ENCODE data around the gene DNM3.
"Not testable (repeated sequence)": the region's sequence is repeated elsewhere in the genome, so short reads cannot be mapped to it uniquely, and the experiment has no call there.

The DNM3 gene

DNA sequence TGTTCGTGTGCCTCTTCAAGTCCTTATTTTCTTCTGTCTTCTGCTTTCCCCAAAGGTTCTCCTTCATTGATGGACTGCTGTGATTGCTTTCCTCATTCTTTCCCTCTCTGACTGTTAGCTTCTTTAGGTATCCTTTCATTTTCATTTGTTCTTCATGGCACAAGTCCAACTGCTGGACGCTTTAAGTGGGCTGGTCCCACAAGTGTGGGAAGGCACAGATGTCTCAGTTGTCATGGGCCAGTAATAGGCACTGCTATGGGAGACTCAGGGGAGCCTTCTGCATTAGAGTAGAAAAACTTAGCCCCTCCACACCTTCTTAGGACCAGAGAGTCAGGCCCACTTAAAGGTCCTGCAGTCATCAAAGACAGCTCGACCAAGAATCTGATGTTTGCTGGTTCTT is 456.8 kb downstream of the DNM3 start:
- Histone ChIP-seq H3K27ac (ENCODE audit: poor library complexity, severe bottlenecking) (no peak overlapping the region), H3K4me1 (ENCODE audit: insufficient read depth, poor library complexity, severe bottlenecking) (no peaks in the 10 kb centered on the region), H3K9me3 (ENCODE audit: severe bottlenecking) (no peaks in the 10 kb centered on the region), H3K4me3 (ENCODE audit: severe bottlenecking) (no peak overlapping the region), H3K36me3 (ENCODE audit: low read depth) (no peaks in the 10 kb centered on the region), H3K27me3 (ENCODE audit: insufficient read depth, poor library complexity, severe bottlenecking) (no peaks in the 10 kb centered on the region)
- ATAC-seq (ENCODE audit: low read depth) (no peak), DNase-seq (ENCODE audit: low spot score) (no peak)
- TF ChIP-seq, protein P1, sequence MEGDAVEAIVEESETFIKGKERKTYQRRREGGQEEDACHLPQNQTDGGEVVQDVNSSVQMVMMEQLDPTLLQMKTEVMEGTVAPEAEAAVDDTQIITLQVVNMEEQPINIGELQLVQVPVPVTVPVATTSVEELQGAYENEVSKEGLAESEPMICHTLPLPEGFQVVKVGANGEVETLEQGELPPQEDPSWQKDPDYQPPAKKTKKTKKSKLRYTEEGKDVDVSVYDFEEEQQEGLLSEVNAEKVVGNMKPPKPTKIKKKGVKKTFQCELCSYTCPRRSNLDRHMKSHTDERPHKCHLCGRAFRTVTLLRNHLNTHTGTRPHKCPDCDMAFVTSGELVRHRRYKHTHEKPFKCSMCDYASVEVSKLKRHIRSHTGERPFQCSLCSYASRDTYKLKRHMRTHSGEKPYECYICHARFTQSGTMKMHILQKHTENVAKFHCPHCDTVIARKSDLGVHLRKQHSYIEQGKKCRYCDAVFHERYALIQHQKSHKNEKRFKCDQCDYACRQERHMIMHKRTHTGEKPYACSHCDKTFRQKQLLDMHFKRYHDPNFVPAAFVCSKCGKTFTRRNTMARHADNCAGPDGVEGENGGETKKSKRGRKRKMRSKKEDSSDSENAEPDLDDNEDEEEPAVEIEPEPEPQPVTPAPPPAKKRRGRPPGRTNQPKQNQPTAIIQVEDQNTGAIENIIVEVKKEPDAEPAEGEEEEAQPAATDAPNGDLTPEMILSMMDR (IDR thresholded peaks at IDR 0.05; ENCODE audit: poor library complexity, severe bottlenecking) = no peak

DNA sequence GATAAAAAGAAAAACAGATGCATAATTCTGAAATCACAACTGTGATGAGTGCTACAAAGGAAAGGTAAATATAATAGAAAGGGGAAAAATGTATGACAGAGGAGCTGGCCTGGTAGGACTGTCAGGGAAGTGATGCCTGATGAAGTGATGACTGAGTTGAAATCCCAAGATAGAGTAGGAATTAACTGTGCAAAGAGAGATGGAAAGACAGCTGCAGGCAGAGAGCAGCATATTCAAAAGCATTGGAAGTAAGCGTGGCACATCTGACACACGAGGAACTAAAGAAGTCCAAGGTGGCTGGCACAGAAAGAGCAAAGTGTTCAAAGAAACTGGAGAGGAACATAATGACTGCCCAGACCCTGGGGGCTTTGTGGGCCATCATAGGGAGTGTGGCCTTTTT is 457.6 kb downstream of the DNM3 start:
- Histone ChIP-seq H3K27me3 (ENCODE audit: insufficient read depth, poor library complexity, severe bottlenecking) (no peaks in the 10 kb centered on the region), H3K4me1 (ENCODE audit: insufficient read depth, poor library complexity, severe bottlenecking) (no peaks in the 10 kb centered on the region), H3K27ac (ENCODE audit: poor library complexity, severe bottlenecking) (no peak overlapping the region), H3K4me3 (ENCODE audit: severe bottlenecking) (no peak overlapping the region), H3K9me3 (ENCODE audit: severe bottlenecking) (no peaks in the 10 kb centered on the region), H3K36me3 (ENCODE audit: low read depth) (no peaks in the 10 kb centered on the region)
- TF ChIP-seq, protein P1 (IDR thresholded peaks at IDR 0.05; ENCODE audit: poor library complexity, severe bottlenecking) = no peak
- ATAC-seq (ENCODE audit: low read depth) (no peak), DNase-seq (ENCODE audit: low spot score) (no peak)

DNA sequence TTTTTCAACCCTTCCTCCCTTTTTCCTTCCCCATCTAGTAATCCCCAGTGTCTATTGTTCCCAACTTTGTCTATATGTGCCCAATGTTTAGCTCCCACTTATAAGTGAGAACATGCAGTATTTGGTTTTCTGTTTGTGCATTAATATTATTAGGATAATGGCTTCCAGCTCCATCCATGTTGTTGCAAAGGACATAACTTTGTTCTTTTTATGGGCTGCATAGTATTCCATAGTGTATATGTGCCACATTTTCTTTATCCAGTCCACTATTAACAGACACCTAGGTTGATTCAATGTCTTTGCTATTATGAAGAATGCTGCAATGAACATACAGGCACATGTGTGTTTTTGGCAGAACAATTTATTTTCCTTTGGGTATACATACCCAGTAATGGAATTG is 458.2 kb downstream of the DNM3 start:
- ATAC-seq (ENCODE audit: low read depth) = no peak
- TF ChIP-seq, protein P1 (IDR thresholded peaks at IDR 0.05; ENCODE audit: poor library complexity, severe bottlenecking) = no peak
- H3K4me1 ChIP-seq (ENCODE audit: insufficient read depth, poor library complexity, severe bottlenecking) = no peaks in the 10 kb centered on the region

DNA sequence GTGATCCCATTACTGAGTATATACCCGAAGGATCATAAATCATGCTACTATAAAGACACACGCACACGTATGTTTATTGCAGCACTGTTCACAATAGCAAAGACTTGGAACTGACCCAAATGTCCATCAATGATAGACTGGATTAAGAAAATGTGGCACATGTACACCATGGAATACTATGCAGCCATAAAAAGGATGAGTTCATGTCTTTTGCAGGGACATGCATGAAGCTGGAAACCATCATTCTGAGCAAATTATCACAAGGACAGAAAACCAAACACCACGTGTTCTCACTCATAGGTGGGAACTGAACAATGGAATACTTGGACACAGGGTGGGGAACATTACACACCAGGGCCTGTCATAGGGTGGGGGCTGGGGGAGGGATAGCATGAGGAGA is 466.2 kb downstream of the DNM3 start:
- not testable (repeated sequence) for H3K9me3 ChIP-seq (ENCODE audit: severe bottlenecking); DNase-seq (ENCODE audit: low spot score); H3K36me3 ChIP-seq (ENCODE audit: low read depth); H3K27ac ChIP-seq (ENCODE audit: poor library complexity, severe bottlenecking); H3K4me1 ChIP-seq (ENCODE audit: insufficient read depth, poor library complexity, severe bottlenecking); H3K4me3 ChIP-seq (ENCODE audit: severe bottlenecking); ATAC-seq (ENCODE audit: low read depth); H3K27me3 ChIP-seq (ENCODE audit: insufficient read depth, poor library complexity, severe bottlenecking)

More for the DNA sequence above, 458.2 kb downstream of the DNM3 start:
- no peak for DNase-seq (ENCODE audit: low spot score)
- Histone ChIP-seq H3K4me3 (ENCODE audit: severe bottlenecking) (no peak overlapping the region), H3K27ac (ENCODE audit: poor library complexity, severe bottlenecking) (no peak overlapping the region), H3K27me3 (ENCODE audit: insufficient read depth, poor library complexity, severe bottlenecking) (no peaks in the 10 kb centered on the region), H3K9me3 (ENCODE audit: severe bottlenecking) (no peaks in the 10 kb centered on the region), H3K36me3 (ENCODE audit: low read depth) (no peaks in the 10 kb centered on the region)

DNA sequence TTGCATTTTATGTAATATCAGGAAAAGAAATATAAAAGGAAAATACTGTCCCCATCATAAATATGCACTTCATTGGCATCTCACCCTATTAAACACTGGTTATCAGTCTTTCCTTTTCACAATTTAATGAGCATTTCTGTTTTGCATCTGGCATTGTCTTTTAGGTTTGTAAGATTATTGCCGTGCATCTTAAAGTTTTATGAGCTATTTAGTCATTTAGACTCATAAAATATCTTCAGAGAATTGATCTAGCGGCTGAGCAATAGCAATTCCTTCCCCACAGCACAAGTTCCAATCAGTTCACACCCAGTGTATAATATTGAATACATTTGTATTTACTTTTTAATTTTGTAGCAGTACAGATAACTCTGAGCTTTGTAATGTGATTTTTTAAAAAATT is 466.8 kb downstream of the DNM3 start:
- no peak for ATAC-seq (ENCODE audit: low read depth)
- no peak for DNase-seq (ENCODE audit: low spot score)
- Histone ChIP-seq H3K27me3 (ENCODE audit: insufficient read depth, poor library complexity, severe bottlenecking) (no peaks in the 10 kb centered on the region), H3K4me1 (ENCODE audit: insufficient read depth, poor library complexity, severe bottlenecking) (no peaks in the 10 kb centered on the region), H3K36me3 (ENCODE audit: low read depth) (no peaks in the 10 kb centered on the region), H3K9me3 (ENCODE audit: severe bottlenecking) (no peaks in the 10 kb centered on the region), H3K4me3 (ENCODE audit: severe bottlenecking) (no peak overlapping the region), H3K27ac (ENCODE audit: poor library complexity, severe bottlenecking) (no peak overlapping the region)
- TF ChIP-seq, protein P1 (IDR thresholded peaks at IDR 0.05; ENCODE audit: poor library complexity, severe bottlenecking) = no peak
